SU-DHL-6 (cell line): ENCODE measurements around the gene GRM7.

Source experiments
- H2AFZ ChIP-seq: fragments of 200-600 bp; sonication (generic); 2 replicates; pipeline ENCODE4 v1.6.1; 2014; ENCODE audit warnings: low read depth, mild to moderate bottlenecking, moderate library complexity, mixed read lengths, antibody characterized with exemption, low read length; ENCODE audit not compliant: severe bottlenecking
- H3F3A ChIP-seq: fragments of 200-600 bp; shearing (Covaris generic); 2 replicates; pipeline ENCODE4 v1.6.0; 2016; ENCODE audit warnings: antibody characterized with exemption, mild to moderate bottlenecking; ENCODE audit not compliant: insufficient read depth
- H3K27ac ChIP-seq: fragments of 200-600 bp; sonication (generic); 2 replicates; pipeline ENCODE4 v1.5.1; 2016; ENCODE audit warnings: low read depth, mild to moderate bottlenecking, low read length, moderate library complexity, mixed read lengths
- H3K27me3 ChIP-seq: fragments of 200-600 bp; sonication (generic), shearing (Covaris generic); 2 replicates; pipeline ENCODE4 v1.6.0; 2014; ENCODE audit warnings: mild to moderate bottlenecking, low read length
- H3K36me3 ChIP-seq: fragments of 200-600 bp; sonication (generic); 2 replicates; pipeline ENCODE4 v1.6.1; 2014; ENCODE audit warnings: mild to moderate bottlenecking, low read length, mixed read lengths
- H3K4me2 ChIP-seq: fragments of 300-600, 200-600 bp; shearing (Covaris generic), sonication (generic); 2 replicates; pipeline ENCODE4 v1.6.0; 2014; ENCODE audit warnings: low read length, low read depth, mild to moderate bottlenecking; ENCODE audit not compliant: poor library complexity, severe bottlenecking
- H3K4me3 ChIP-seq: fragments of 200-600 bp; sonication (generic); 2 replicates; pipeline ENCODE4 v1.5.1; 2014; ENCODE audit warnings: antibody characterized with exemption, low read length, mild to moderate bottlenecking, mixed read lengths; ENCODE audit not compliant: insufficient read depth, poor library complexity, severe bottlenecking
- H3K79me2 ChIP-seq: fragments of 200-600 bp; sonication (generic); 2 replicates; pipeline ENCODE4 v1.6.1; 2014; ENCODE audit warnings: mild to moderate bottlenecking, low read length, moderate library complexity; ENCODE audit not compliant: insufficient read depth
- H3K9ac ChIP-seq: fragments of 200-600 bp; sonication (generic); 2 replicates; pipeline ENCODE4 v1.7.0; 2014; ENCODE audit warnings: mild to moderate bottlenecking, low read length
- H3K9me2 ChIP-seq: fragments of 200-600 bp; sonication (generic); replicated peaks from 2 replicates; pipeline ENCODE4 v1.6.1; 2014; ENCODE audit warnings: low read length; ENCODE audit not compliant: insufficient read depth
- H3K9me3 ChIP-seq: fragments of 200-600 bp; sonication (generic); 2 replicates; pipeline ENCODE4 v1.6.1; 2014; ENCODE audit warnings: low read length, mixed read lengths; ENCODE audit not compliant: insufficient read depth
- H4K20me1 ChIP-seq: fragments of 200-600 bp; sonication (generic); 2 replicates; pipeline ENCODE4 v1.6.1; 2014; ENCODE audit warnings: low read depth, mild to moderate bottlenecking, antibody characterized with exemption, low read length, moderate library complexity, mixed read lengths
- CTCF ChIP-seq: fragments of 200-600 bp; sonication (generic); IDR thresholded peaks from one replicate; pipeline ENCODE4 v1.5.1; 2017; ENCODE audit warnings: antibody characterized with exemption, mild to moderate bottlenecking, low read length, moderate library complexity; ENCODE audit not compliant: insufficient read depth, poor library complexity, severe bottlenecking
- EZH2phosphoT487 ChIP-seq: fragments of 200-600 bp; sonication (generic), shearing (Covaris generic); conservative IDR thresholded peaks from 2 replicates; pipeline ENCODE4 v1.6.1; 2018; ENCODE audit warnings: mild to moderate bottlenecking, antibody characterized with exemption, low read length, moderate library complexity, mixed read lengths

The GRM7 gene

GRCh38 chr3:7397097-7397496 lies 536.2 kb downstream of the GRM7 start:
- Histone ChIP-seq H2AFZ (no peak overlapping the region), H4K20me1 (no peaks in the 10 kb centered on the region), H3K36me3 (no peaks in the 10 kb centered on the region), H3K9me3 (no peaks in the 10 kb centered on the region), H3F3A (no peaks in the 10 kb centered on the region), H3K9me2 (no peaks in the 10 kb centered on the region), H3K4me2 (no peak overlapping the region), H3K4me3 (no peak overlapping the region), H3K9ac (no peak overlapping the region), H3K79me2 (no peaks in the 10 kb centered on the region), H3K27me3 (no peaks in the 10 kb centered on the region), H3K27ac (no peak overlapping the region)
- no peak for TF ChIP-seq EZH2phosphoT487

GRCh38 chr3:7400360-7400759 lies 539.4 kb downstream of the GRM7 start:
- Histone ChIP-seq H3K9me2 (no peaks in the 10 kb centered on the region), H3K27me3 (no peaks in the 10 kb centered on the region), H4K20me1 (no peaks in the 10 kb centered on the region), H3K79me2 (no peaks in the 10 kb centered on the region), H2AFZ (no peak overlapping the region), H3K9me3 (no peaks in the 10 kb centered on the region), H3K4me2 (no peak overlapping the region), H3K4me3 (no peak overlapping the region), H3K27ac (no peak overlapping the region), H3F3A (no peaks in the 10 kb centered on the region), H3K36me3 (no peaks in the 10 kb centered on the region), H3K9ac (no peak overlapping the region)
- TF ChIP-seq CTCF (no peak), EZH2phosphoT487 (no peak)

GRCh38 chr3:7401418-7401817 lies 540.5 kb downstream of the GRM7 start:
- Histone ChIP-seq H3K4me3 (no peak overlapping the region), H3K9ac (no peak overlapping the region), H3K27me3 (no peaks in the 10 kb centered on the region), H3K27ac (no peak overlapping the region), H3K4me2 (no peak overlapping the region), H3K9me3 (no peaks in the 10 kb centered on the region), H4K20me1 (no peaks in the 10 kb centered on the region), H3K36me3 (no peaks in the 10 kb centered on the region), H3F3A (no peaks in the 10 kb centered on the region), H3K9me2 (no peaks in the 10 kb centered on the region), H2AFZ (no peak overlapping the region), H3K79me2 (no peaks in the 10 kb centered on the region)
- no peak for TF ChIP-seq CTCF
- no peak for TF ChIP-seq EZH2phosphoT487

GRCh38 chr3:7407107-7407506 lies 546.2 kb downstream of the GRM7 start:
- Histone ChIP-seq H3K9me3 (no peaks in the 10 kb centered on the region), H3K27ac (no peak overlapping the region), H3K79me2 (no peaks in the 10 kb centered on the region), H3K36me3 (no peaks in the 10 kb centered on the region), H3F3A (no peaks in the 10 kb centered on the region), H4K20me1 (no peaks in the 10 kb centered on the region), H3K4me3 (no peak overlapping the region), H3K9ac (no peak overlapping the region), H3K4me2 (no peak overlapping the region), H3K27me3 (no peaks in the 10 kb centered on the region), H2AFZ (no peak overlapping the region), H3K9me2 (no peaks in the 10 kb centered on the region)
- TF ChIP-seq CTCF (no peak), EZH2phosphoT487 (no peak)
